HG02588 (cell line): ENCODE results near the gene DCC.

Source experiments
- ATAC-seq: cut with Tn5 transposase; IDR thresholded peaks from one replicate; pipeline ENCODE4 v1.9.1; 2021; ENCODE audit warnings: mild to moderate bottlenecking, moderate library complexity; ENCODE audit not compliant: unreplicated experiment

Gene DCC

DNA sequence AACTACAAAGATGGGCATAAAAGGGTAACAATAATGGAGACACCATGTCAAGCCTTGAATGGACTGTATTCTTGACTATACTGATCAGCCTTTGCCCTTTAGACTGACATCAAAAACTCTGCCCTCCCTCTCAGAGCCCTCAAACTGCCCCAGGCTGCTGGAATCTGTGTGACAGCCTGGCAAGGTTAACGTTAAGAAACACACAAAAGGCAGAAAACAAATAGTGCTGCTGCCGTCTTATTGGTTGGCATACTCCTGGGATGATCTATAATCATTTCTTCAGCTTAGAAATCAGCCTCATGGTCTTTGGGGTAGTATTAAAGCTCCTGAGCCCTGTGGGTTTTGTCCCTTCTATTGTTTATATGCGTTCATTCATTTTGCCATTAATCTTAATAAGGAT is 338.0 kb downstream of the DCC start:
- no peak for ATAC-seq

GRCh38 chr18:52678551-52678950 is 338.6 kb downstream of the DCC start:
- no peak for ATAC-seq

DNA sequence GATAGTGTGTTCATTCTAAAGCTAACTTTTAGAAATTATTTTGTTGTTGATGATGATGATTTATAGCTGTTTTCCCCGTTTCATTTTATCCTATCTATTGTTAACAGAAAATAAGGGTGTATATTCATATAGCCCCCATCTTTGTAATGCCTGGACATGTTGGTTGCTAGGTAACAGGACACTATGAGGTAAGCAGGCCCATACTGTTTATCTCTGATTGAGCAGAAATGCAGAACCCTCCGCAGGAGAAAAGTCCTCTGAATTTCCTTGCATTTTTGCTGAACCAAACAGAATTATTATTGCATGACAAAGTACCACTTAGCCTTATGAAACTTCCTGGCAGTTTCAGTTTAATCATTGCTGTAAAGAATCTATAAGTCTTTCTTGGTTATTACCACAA is 339.4 kb downstream of the DCC start:
- ATAC-seq, result no peak

DNA sequence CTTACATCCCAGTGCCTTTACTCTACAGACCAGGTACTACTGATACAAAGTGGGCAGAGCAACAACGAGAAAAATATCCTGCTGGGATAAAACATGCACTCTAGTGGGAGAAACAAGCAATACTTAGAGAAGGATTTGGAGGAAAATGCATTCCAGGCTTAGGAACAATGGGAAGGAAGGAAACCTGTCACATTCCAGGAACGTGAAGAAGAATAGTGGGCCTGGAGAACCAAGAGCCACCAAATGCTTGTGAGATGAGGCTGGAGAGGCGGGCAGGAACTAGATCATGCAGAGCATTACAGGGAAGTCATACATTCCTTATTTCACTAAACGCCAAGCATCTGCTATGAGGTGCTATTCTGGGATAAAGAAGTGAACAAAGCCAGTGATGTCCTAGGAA is 342.3 kb downstream of the DCC start:
- ATAC-seq, result no peak

GRCh38 chr18:52685316-52685715 is 345.3 kb downstream of the DCC start:
- no peak for ATAC-seq

DNA sequence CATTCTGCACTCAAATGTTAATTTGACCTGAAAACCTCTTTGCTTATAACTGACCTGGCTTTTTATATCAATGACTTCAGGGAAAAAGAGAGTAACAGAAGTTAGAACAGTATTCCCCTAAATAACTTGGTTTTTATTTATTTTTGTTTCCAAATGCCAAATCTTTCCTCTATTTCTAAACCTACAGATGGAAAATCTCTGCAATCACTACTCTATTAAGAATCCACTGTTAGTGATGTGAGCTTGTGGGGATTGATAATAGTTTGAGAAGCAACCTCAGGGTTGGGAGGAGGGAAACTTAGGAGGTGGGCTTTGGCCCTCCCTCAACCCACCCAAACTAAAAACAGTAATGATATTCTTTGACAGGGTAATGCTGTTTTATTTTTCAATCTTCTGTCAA is 351.8 kb downstream of the DCC start:
- no peak for ATAC-seq

DNA sequence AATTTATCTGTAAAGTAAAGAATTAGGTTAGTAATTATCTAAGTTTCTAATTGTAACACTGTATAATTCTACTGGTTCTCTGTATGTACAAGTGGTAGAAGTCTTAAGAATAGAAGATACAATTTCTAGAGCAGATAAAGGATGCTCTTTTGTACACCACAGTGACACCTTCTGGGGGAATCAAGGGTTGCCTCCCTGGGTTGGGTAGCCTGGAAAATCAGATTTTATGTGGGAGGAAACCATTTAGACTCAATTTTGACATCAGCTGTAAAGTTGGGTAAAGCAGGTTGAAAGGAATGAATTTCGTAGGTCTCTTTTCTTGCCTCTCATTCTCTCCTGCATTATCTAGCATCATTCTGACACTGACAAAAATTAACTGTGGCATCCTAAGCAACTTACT is 354.8 kb downstream of the DCC start:
- ATAC-seq, result no peak

- no peak for ATAC-seq
These were observed 360.1 kb downstream of the DCC start for GRCh38 chr18:52700116-52700515.

- ATAC-seq, result no peak
These were observed 360.8 kb downstream of the DCC start for GRCh38 chr18:52700816-52701215.

DNA sequence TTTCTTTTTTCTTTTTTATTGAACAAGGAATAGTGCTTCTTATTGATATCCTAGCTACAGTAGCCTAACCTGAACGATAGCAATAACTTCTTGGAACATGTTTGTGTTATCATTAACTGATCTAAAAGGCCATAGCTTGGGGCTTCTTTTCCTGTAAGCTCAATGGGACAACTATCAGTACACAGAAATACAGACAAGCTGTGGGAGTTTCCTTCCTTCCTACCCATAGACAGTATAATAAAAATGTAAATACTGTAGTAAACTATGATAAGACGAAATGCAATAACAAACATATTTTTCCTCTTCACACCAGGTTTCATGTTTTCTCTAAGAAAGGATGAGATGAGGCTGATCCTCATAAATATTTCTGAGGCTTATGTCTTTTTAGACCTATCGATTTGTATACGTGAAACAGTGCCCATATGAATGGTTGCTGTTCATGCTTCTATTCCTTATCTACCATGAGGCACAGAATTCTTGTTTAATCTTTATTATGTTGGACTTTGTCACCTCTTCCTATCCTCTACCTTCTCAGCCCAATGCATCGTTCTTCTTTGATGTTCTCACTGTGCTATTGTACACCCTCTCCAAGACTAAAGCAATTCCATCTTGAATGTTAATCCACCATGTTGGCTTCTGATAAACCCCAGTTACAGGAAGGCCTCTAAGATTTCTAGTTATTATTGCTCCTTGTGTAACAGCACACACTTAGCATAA is 361.4 kb downstream of the DCC start:
- ATAC-seq, result no peak

DNA sequence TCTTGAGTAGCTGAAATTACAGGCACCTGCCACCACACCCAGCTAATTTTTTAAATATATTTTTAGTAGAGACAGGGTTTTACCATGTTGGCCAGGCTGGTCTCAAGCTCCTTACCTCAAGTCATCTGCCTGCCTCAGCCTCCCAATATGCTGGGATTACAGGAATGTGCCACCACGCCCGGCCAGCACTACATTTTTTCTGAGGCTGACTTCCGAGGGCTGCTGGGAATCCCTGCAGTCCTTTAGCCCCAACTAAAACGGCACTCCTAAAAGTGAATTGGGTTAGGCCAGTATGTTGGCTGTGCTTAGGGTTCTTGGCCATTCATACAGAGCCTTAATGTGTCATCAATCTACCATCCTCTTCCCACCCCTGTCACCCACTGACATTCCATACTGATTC is 375.4 kb downstream of the DCC start:
- ATAC-seq, result no peak

DNA sequence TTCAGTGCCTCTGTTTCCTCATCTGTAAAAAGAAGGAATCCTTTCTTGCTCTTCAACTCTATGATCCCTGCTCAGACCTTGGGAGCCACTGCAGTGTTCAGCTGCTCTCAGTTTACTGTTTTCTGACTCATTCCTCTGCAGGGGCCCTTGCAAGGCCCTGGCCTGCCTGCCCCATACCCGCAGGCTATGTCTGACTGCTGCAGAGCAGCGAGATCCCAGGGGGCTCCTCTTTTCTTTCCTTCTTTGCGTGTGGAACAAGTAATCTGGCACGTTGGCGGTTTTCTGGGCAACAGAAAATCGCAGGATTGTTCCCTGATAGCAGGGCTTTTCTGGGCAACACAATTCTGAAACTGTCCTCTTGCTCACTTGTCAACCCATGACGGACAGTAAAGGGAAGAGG is 376.0 kb downstream of the DCC start:
- no peak for ATAC-seq

DNA sequence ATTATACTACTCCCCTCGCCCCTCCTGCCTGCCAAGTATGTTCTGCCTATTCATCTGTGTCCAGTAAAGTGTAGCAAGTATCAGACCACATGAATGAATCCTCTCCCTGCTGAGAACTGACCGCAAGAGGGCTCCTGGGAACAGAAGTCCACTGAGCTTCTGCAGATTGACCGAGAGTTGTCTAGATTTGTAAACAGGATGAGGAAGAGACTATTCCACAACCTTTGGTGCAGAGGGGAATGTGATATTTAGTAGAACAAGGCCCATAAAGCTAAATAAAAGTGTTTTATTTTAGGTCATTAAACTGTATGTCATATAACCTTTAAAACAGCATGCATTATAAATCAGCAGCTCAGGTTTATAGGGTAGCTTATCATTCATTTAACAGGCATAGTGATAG is 377.0 kb downstream of the DCC start:
- no peak for ATAC-seq

DNA sequence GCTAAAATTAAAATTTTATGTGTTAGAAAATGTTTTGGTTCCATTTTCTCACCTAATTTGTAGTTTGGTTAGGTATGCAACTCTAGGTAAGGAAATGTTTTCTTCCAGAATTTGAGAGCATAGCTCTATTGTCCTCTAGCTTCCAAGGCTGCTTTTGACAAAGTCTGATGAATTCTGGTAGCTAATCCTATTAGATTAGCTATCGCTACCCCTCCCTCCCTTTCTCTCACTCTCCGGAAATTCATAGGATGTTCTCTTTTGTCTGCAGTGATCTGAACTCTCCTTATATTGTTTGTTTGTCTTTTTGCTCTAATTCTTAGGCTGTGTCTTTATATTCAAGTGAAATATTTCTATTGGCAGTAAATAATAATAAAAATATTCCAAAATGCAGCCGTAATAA is 382.9 kb downstream of the DCC start:
- no peak for ATAC-seq

- ATAC-seq, result no peak
These were observed 383.6 kb downstream of the DCC start for GRCh38 chr18:52723550-52723970.

GRCh38 chr18:52730972-52731619 is 391.1 kb downstream of the DCC start:
- no peak for ATAC-seq

- no peak for ATAC-seq
These were observed 398.9 kb downstream of the DCC start for GRCh38 chr18:52738946-52739345.

DNA sequence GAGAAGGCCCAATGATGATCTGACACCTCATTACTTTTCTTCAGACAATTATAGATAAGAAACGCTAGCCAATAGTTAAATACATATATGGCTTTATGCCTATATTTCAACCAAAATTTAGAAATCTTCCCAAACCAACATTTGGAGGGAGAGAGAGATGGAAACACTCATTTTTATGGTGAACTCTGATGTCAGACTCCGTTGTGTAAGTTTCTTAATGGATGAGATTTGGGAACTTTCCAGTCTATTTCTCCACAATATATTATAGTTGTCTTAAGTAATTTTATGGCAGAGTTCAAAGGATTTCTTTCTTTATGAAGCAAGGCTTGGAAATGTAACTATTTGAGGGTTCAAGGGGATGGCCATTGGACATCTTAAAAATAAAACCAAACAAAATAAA is 407.0 kb downstream of the DCC start:
- ATAC-seq, result no peak

- no peak for ATAC-seq
These were observed 407.9 kb downstream of the DCC start for GRCh38 chr18:52747869-52748268.

DNA sequence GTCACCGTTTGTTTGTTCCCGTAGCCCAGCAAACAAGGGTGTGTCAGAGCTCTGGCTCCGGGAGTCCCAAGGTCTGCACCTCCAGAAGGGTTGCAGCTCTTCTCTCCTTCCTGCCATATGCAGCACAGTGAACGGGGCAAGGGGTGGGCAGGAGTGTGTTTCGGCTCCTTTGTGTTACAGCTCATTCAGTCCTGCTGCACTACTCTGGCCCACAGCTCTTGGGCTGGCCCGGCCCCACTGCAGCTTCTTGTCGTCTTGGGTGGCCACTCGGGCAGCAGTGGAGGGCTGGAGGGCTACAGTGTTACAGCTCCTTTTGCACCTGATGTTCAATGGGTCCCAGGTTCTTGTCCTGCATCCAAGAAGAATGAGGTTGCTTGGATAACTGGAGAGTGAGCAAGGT is 408.3 kb downstream of the DCC start:
- ATAC-seq, result no peak

DNA sequence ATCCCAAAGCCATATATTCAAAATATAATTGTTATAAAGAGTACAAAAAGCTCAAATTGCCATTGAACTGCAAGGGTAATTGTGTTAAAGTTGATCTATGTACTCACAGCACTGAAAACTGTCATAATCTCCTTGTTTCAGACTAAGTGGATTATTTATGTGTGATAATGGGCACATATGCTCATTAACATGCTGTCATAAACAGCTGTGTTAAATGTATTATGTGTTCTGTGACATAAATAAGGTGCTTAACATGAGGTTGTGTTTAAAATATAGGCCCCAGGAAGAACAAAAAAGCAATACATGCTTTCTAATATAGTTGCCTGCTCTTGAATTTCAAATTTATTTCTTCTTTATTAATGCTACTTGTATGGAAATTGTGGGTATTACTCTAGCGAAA is 409.5 kb downstream of the DCC start:
- ATAC-seq, result no peak

- no peak for ATAC-seq
These were observed 411.0 kb downstream of the DCC start for GRCh38 chr18:52750995-52751394.

- no peak for ATAC-seq
These were observed 424.3 kb downstream of the DCC start for GRCh38 chr18:52764316-52764715.
